GM10266 (cell line): ENCODE data around the gene DNAH8.
A peak's percentile ranks its signal among the peaks of the same experiment; 100 is the strongest.

Source experiments
- DNase-seq: peaks from one replicate; pipeline ENCODE4 v3.0.0; 2012; ENCODE audit errors: extremely low spot score
- CTCF ChIP-seq: IDR thresholded peaks from 2 replicates; pipeline ENCODE4 v1.5.1; 2012; ENCODE audit warnings: mild to moderate bottlenecking, low read depth; ENCODE audit not compliant: control insufficient read depth, insufficient read depth; ENCODE audit errors: missing control alignments

Gene DNAH8

GRCh38 chr6:38719358-38719757, 4.2 kb downstream of the DNAH8 start:
- DNase-seq = no peak
- no peak for TF ChIP-seq CTCF

DNA sequence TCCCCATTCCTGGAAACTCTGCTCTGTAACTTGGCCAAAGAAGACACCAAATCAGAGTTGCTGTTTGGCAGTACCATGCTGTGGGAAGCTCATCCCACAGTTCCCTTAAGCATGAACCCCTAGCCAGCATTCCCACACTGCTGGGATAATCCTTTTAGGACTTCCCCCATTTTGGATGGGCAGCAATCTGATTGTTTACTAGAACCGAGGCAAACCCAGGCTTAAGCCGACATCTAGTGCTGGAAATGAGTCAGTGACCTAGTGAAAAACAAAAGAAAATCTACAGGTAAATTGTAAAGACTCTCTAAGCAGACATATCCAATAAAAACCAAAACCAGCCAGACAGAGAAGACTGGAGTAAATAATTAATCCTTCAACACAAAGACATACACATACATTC, 5.2 kb downstream of the DNAH8 start:
- TF ChIP-seq CTCF = peak; percentile 15
- no peak for DNase-seq

- no peak for TF ChIP-seq CTCF
- no peak for DNase-seq
Measured at GRCh38 chr6:38722038-38722437, 6.9 kb downstream of the DNAH8 start.

DNA sequence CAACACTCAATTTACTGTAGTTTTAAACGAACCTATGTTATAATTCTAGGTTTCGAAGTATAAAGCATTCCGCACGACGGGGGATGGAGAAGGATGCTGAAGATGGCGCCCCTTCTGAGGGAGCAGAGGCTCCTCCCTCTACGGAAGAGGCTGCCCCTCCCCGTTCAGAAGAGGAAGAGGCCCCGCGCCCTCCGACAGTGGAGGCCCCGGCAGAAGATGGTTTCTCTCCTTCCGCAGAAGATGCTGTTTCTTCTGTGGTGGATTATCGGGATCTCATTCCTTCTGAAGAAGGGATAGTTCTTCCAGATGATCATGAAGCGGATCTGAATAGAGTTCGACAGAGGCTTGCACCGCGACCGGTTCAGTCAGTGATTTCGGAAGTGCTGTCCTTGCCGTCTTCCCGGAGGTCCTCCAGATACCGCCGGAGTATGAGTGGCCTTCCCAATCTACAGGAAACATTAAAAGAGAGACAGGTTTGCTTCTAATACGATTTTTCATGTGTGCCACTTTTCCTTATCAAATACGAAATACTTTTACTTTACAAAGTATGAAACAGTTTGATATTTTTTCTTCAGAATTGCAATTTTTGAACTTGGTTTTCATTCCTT, 7.7 kb downstream of the DNAH8 start:
- TF ChIP-seq CTCF = no peak
- DNase-seq = no peak

DNA sequence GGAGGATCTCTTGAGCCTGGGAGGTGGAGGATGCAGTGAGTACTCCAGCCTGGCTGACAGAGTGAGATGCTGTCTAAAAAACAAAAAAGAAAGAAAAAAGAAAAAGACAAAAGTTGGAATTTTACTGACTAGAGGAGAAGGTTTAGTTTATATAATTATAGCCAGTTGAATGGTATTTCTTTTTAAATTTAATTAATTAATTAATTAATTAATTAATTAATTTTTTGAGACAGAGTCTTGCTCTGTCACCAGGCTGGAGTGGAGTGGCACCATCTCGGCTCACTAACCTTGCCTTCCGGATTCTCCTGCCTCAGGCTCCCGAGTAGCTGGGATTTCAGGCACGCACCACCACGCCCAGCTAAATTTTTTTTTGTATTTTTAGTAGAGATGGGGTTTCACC, 8.7 kb downstream of the DNAH8 start:
- no peak for TF ChIP-seq CTCF
- no peak for DNase-seq

- TF ChIP-seq CTCF = no peak
- DNase-seq = no peak
Measured at GRCh38 chr6:38724343-38724742, 9.2 kb downstream of the DNAH8 start.

DNA sequence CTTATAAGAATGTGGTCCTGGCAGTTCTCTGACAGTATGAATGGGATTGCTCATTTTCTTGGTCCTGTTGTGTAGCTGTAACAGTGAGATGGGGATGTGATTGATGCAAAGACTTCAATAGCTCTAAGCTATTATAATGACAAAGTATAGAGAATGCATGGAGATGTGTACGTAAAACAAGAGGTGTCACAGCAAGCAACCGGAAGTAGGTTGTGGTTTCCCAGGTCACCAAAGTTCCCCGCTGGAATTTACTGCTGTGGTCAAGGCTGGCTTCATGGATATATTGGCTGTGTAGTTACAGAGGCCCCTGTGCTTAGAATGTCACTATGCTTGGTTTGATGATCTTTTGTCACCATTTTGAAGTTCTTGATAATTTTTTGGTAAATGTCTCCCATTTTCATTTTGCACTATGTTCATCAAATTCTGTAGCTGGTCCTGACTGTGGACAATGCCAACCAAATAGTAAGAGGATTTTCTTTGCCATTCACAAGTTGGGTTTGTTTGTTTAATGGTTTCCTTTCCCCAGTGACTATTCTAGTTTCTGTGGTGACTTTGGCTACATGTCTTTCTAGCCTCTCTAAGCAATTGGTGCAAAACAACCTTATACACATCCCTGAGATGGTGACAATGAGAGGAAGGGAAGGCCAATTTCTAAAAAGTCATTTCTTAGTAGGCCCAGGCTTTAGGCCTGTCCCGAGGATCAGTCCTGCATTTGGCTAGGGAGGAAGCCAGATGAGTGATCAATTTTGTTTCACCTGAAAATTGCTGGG, 10.5 kb downstream of the DNAH8 start:
- DNase-seq = no peak
- TF ChIP-seq CTCF = no peak
